ENCODE results near the gene MRPL53.

DNA sequence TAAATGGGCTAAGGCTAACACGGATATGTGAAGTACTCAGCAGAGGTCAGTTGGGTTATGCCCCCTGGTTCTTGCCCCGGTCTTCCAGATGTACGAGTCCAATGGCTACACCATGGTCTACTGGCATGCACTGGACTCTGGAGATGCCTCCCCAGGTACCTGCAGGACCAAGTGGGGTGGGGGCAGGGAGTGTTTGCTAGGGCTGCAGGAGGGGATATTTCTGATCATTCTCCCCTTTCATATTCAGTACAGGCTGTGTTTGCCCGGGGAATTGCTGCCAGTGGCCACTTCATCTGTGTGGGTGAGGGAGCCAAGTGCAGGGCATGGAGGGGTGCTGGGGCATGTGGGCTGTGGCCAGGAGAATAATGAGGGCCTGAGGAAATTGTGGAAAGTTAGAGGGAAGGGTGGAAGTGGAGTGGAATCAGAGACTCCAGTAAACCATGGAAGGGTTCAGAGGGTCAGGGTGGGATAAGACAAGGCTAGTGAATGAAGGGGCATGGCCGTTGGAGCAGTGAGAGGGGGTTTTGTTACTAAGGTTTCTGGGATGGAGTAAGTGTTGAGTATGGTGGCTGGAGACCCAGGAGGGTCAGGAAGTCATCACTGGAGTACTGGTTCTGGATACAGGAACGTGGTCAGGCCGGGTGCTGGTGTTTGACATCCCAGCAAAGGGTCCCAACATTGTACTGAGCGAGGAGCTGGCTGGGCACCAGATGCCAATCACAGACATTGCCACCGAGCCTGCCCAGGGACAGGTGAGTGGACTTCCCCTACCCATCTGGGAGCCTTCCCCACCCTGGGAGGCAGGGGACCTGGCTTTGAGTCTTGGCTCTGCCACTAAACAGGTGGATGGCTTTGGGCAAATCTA, 49.0 kb downstream of the MRPL53 start:
- TF ChIP-seq POLR2A (IDR thresholded peaks at IDR 0.05) (no peak), CTCF (IDR thresholded peaks at IDR 0.05) (no peak), EP300 (IDR thresholded peaks at IDR 0.05) (no peak)

Data from ovary (tissue), 3 donors.